ENCODE results near the gene ATP7A. TPM values are rescaled to one million over a fixed set of nuclear protein-coding genes. Genes with fewer than 3 reads are reported as not detected.

ATP7A gene
- total RNA-seq, 4 donors from 2014 or later, result 1.1 to 13.8 (median 6.3) TPM

DNA sequence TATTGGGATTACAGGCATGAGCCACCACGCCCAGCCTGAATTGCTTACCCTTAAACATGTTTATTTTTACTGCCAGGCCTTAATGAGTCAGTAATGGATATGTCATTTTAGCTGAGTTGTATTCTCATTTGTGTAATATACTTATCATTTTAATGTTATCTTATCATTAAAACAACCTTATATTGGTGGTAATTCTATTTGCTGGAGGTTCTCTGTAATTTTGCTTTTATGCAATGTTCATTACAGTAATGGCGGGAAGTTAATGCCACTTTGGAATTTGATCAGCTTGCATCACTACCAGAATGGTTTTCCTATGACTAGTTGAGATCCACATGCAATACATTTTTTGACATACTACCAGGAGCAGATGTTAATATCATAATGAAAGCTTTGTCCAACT lies 65.3 kb downstream of the ATP7A start:
- Histone ChIP-seq H3K4me3 (no peak overlapping the region), H3K9me3 (no peaks in the 10 kb centered on the region), H3K36me3 (no peaks in the 10 kb centered on the region), H3K4me1 (no peaks in the 10 kb centered on the region), H3K27me3 (no peaks in the 10 kb centered on the region), H3K27ac (no peak overlapping the region)
- WGBS, 2 donors (ENCODE audit: low coverage in 1 of 2), result 63% methylated on average over 2 of the region's 2 CpGs; no CpG with 5 or more reads in 1 of the 2 donors
- TF ChIP-seq POLR2AphosphoS5 (IDR thresholded peaks at IDR 0.05) (no peak), EP300 (IDR thresholded peaks at IDR 0.05; ENCODE audit: low read depth) (no peak), POLR2A (IDR thresholded peaks at IDR 0.05) (no peak)
- TF ChIP-seq, protein P1, sequence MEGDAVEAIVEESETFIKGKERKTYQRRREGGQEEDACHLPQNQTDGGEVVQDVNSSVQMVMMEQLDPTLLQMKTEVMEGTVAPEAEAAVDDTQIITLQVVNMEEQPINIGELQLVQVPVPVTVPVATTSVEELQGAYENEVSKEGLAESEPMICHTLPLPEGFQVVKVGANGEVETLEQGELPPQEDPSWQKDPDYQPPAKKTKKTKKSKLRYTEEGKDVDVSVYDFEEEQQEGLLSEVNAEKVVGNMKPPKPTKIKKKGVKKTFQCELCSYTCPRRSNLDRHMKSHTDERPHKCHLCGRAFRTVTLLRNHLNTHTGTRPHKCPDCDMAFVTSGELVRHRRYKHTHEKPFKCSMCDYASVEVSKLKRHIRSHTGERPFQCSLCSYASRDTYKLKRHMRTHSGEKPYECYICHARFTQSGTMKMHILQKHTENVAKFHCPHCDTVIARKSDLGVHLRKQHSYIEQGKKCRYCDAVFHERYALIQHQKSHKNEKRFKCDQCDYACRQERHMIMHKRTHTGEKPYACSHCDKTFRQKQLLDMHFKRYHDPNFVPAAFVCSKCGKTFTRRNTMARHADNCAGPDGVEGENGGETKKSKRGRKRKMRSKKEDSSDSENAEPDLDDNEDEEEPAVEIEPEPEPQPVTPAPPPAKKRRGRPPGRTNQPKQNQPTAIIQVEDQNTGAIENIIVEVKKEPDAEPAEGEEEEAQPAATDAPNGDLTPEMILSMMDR (IDR thresholded peaks at IDR 0.05), result no peak
- intact Hi-C loops (cut with DNase I; ENCODE audit: low total_unique reads) (no loop called here), in situ Hi-C loops (cut with MboI; ENCODE audit: low pct_ligation_motif_present in 1 of 4, low pct_unique_long_range_greater_than_20kb in 1 of 4, low sequenced_read_pairs in 3 of 4) (no loop called here)
- DNase-seq, result no peak

DNA sequence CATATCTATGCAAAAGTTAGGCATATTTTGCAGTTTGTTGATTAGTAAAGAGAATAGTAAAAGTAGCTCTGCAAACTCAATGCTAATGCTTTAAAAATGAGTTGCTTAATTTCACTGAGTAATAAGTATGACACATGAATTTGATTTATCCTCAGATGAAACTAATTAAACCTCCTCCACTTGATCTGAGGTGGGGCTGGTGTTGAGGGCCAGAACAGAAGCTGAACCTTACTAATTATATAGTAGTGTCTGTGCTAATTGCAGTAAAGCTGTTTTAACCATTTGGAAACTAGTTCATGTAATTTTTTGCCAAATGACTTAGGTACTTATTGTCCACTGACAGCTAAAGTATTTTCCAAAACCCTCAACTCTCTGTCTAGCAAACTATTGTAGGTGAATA lies 66.6 kb downstream of the ATP7A start:
- no peak overlapping the region for H3K27ac ChIP-seq
- in situ Hi-C loops (cut with MboI; ENCODE audit: low pct_ligation_motif_present in 1 of 4, low pct_unique_long_range_greater_than_20kb in 1 of 4, low sequenced_read_pairs in 3 of 4), result no loop called here
- no peak for DNase-seq
- no peaks in the 10 kb centered on the region for H3K4me1 ChIP-seq
- H3K36me3 ChIP-seq, result no peaks in the 10 kb centered on the region
- no peak overlapping the region for H3K4me3 ChIP-seq
- TF ChIP-seq, protein P1 (IDR thresholded peaks at IDR 0.05), result no peak
- TF ChIP-seq EP300 (IDR thresholded peaks at IDR 0.05; ENCODE audit: low read depth) (no peak), POLR2AphosphoS5 (IDR thresholded peaks at IDR 0.05) (no peak), POLR2A (IDR thresholded peaks at IDR 0.05) (no peak)
- no peaks in the 10 kb centered on the region for H3K9me3 ChIP-seq
- H3K27me3 ChIP-seq, result no peaks in the 10 kb centered on the region
- intact Hi-C loops (cut with DNase I; ENCODE audit: low total_unique reads), result no loop called here

DNA sequence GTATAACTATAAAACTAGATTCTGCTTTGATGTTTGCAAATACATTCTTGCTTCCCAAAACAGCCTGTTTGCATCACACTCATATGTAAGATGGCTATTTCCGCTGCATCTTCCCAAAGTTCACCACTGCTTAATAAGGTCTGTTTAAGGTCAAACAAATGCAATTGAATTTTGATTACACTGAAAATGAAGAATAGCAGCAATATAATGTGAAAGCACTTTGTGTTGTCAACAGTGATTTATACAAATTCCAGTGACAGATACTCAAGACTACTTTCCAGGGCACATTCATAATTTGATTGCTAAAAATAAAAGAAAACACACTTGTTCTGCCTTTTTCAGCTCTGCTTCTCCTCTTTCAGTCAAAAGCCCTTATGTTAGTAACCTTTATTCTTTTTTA lies 67.0 kb downstream of the ATP7A start:
- Histone ChIP-seq H3K36me3 (no peaks in the 10 kb centered on the region), H3K27ac (no peak overlapping the region), H3K9me3 (no peaks in the 10 kb centered on the region), H3K4me1 (no peaks in the 10 kb centered on the region), H3K27me3 (no peaks in the 10 kb centered on the region), H3K4me3 (no peak overlapping the region)
- TF ChIP-seq, protein P1 (IDR thresholded peaks at IDR 0.05), result no peak
- no peak for TF ChIP-seq POLR2AphosphoS5 (IDR thresholded peaks at IDR 0.05)
- TF ChIP-seq POLR2A (IDR thresholded peaks at IDR 0.05), result no peak
- no peak for TF ChIP-seq EP300 (IDR thresholded peaks at IDR 0.05; ENCODE audit: low read depth)
- in situ Hi-C loops (cut with MboI; ENCODE audit: low pct_ligation_motif_present in 1 of 4, low pct_unique_long_range_greater_than_20kb in 1 of 4, low sequenced_read_pairs in 3 of 4), result no loop called here
- intact Hi-C loops (cut with DNase I; ENCODE audit: low total_unique reads), result no loop called here
- 85% methylated on average over 1 of the region's 1 CpG; no CpG with 5 or more reads in 1 of the 2 donors for WGBS, 2 donors (ENCODE audit: low coverage in 1 of 2)
- DNase-seq, result no peak

DNA sequence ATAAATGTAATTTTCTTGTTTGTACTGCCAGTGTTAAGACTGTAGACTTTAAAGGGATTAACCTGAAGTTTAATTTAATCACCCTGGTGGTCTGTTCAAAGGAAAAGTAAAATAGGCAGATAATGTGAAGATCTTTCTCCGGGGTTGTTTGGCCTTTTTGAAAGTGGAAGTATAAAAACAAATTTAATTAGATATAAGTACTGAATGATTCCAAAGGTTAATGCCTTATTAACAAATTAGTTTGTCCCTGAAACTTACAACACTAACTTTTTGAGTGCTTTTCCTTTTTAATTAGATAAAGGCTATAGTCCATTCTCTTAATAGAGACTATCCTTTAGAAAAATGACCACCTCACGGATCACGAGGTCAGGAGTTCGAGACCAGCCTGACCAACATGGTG lies 69.4 kb downstream of the ATP7A start:
- no peak for DNase-seq
- in situ Hi-C loops (cut with MboI; ENCODE audit: low pct_ligation_motif_present in 1 of 4, low pct_unique_long_range_greater_than_20kb in 1 of 4, low sequenced_read_pairs in 3 of 4), result no loop called here
- intact Hi-C loops (cut with DNase I; ENCODE audit: low total_unique reads), result no loop called here
- TF ChIP-seq, protein P1 (IDR thresholded peaks at IDR 0.05), result no peak
- TF ChIP-seq POLR2AphosphoS5 (IDR thresholded peaks at IDR 0.05) (no peak), EP300 (IDR thresholded peaks at IDR 0.05; ENCODE audit: low read depth) (no peak), POLR2A (IDR thresholded peaks at IDR 0.05) (no peak)
- WGBS, 2 donors (ENCODE audit: low coverage in 1 of 2), result 88 to 100% methylated on average over 1 to 4 of the region's 4 CpGs
- H3K9me3 ChIP-seq, result no peaks in the 10 kb centered on the region
- no peak overlapping the region for H3K4me3 ChIP-seq
- no peaks in the 10 kb centered on the region for H3K4me1 ChIP-seq
- H3K27me3 ChIP-seq, result no peaks in the 10 kb centered on the region
- no peak overlapping the region for H3K27ac ChIP-seq
- no peaks in the 10 kb centered on the region for H3K36me3 ChIP-seq

Data from transverse colon (tissue), 4 donors.